ENCODE data around the gene TOMM34. TPM values are rescaled to one million over a fixed set of nuclear protein-coding genes. Genes with fewer than 3 reads are reported as not detected.

The TOMM34 gene
- total RNA-seq, 1 experiment from 2014 or later, result 30.6 TPM

- H3K36me3 ChIP-seq (ENCODE audit: control insufficient read depth, insufficient read depth, low read length), result peaks cover 10% of the 10 kb centered on the region
- POLR2A ChIA-PET, result interaction anchor here (0.6 kb wide), 1 partner anchor 44 kb away, joined by 4 read pairs; no protein-coding TSS in a partner anchor
- no peaks in the 10 kb centered on the region for H3K9me3 ChIP-seq (ENCODE audit: control insufficient read depth, insufficient read depth, low read depth, low read length)
- in situ Hi-C loops (cut with HindIII; ENCODE audit: low pct_unique_long_range_greater_than_20kb, low sequenced_read_pairs) (no loop called here), intact Hi-C loops (cut with micrococcal nuclease; ENCODE audit: unreplicated experiment) (no loop called here)
- no TSS peak for BruUV-seq (replicated peaks)
- H3K4me3 ChIP-seq (ENCODE audit: low read depth in 2 of 2, low read length in 2 of 2), result no peak overlapping the region
- CTCF ChIA-PET, result no interaction called here
- H3K4me1 ChIP-seq (ENCODE audit: control insufficient read depth, insufficient read depth, low read length), result no peaks in the 10 kb centered on the region
- TF ChIP-seq POLR2AphosphoS5 (IDR thresholded peaks at IDR 0.05; ENCODE audit: low read depth, low read length) (no peak), REST (IDR thresholded peaks at IDR 0.05; ENCODE audit: insufficient read depth in 1 of 2, low read depth in 2 of 2, low read length in 1 of 2) (no peak), SIN3A (IDR thresholded peaks at IDR 0.05; ENCODE audit: borderline replicate concordance, insufficient read depth, low read depth, low read length) (no peak), TCF7L2 (IDR thresholded peaks at IDR 0.05; ENCODE audit: low read depth, low read length) (no peak)
- TF ChIP-seq, protein P1, sequence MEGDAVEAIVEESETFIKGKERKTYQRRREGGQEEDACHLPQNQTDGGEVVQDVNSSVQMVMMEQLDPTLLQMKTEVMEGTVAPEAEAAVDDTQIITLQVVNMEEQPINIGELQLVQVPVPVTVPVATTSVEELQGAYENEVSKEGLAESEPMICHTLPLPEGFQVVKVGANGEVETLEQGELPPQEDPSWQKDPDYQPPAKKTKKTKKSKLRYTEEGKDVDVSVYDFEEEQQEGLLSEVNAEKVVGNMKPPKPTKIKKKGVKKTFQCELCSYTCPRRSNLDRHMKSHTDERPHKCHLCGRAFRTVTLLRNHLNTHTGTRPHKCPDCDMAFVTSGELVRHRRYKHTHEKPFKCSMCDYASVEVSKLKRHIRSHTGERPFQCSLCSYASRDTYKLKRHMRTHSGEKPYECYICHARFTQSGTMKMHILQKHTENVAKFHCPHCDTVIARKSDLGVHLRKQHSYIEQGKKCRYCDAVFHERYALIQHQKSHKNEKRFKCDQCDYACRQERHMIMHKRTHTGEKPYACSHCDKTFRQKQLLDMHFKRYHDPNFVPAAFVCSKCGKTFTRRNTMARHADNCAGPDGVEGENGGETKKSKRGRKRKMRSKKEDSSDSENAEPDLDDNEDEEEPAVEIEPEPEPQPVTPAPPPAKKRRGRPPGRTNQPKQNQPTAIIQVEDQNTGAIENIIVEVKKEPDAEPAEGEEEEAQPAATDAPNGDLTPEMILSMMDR (IDR thresholded peaks at IDR 0.05), result no peak
- DNase-seq (ENCODE audit: low read depth, low spot score), result no peak
- H3K27ac ChIP-seq (ENCODE audit: low read length), result no peak overlapping the region
- H3K27me3 ChIP-seq (ENCODE audit: control insufficient read depth, insufficient read depth, low read length), result no peaks in the 10 kb centered on the region
- ATAC-seq, result no peak
These were observed 21.7 kb upstream of the TOMM34 start for GRCh38 chr20:44981736-44982406.

DNA sequence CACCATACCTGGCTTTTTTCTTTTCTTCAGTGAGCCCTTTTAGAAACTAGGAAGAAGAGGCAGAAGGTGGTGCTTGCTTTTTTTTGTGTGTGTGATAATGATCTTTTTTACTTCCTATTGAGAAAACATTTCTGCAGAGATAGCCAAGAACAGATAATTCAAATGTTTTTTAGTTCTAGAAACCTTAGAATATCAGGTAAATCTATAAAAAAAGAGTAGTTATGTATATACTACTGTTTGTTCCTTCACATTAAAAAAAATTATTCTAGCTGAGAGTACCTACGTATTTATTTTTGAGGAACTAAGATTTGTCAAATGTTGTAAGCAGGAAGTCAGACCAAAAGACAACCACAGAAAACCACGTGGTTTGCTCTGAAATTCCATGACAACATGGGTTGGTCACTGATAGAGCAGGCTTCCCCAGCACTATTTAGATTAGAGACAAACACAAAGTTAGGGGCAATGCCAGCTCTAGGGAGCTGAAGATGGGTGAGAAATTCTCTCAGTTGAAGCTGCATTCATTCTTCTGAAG lies 19.0 kb upstream of the TOMM34 start:
- Histone ChIP-seq H3K9me3 (ENCODE audit: control insufficient read depth, insufficient read depth, low read depth, low read length) (no peaks in the 10 kb centered on the region), H3K4me1 (ENCODE audit: control insufficient read depth, insufficient read depth, low read length) (no peaks in the 10 kb centered on the region), H3K27me3 (ENCODE audit: control insufficient read depth, insufficient read depth, low read length) (no peaks in the 10 kb centered on the region), H3K27ac (ENCODE audit: low read length) (no peak overlapping the region), H3K36me3 (ENCODE audit: control insufficient read depth, insufficient read depth, low read length) (peaks cover 18% of the 10 kb centered on the region; the same call in 1 of the 2 replicates), H3K4me3 (ENCODE audit: low read depth in 2 of 2, low read length in 2 of 2) (no peak overlapping the region)
- no TSS peak for BruUV-seq (replicated peaks)
- DNase-seq (ENCODE audit: low read depth, low spot score), result no peak
- ChIA-PET POLR2A (no interaction called here), CTCF (interaction anchor here (0.6 kb wide), 1 partner anchor 70 kb away, joined by 3 read pairs; no protein-coding TSS in a partner anchor)
- intact Hi-C loops (cut with micrococcal nuclease; ENCODE audit: unreplicated experiment), result no loop called here
- in situ Hi-C loops (cut with HindIII; ENCODE audit: low pct_unique_long_range_greater_than_20kb, low sequenced_read_pairs), result no loop called here
- ATAC-seq, result no peak
- no peak for TF ChIP-seq TCF7L2 (IDR thresholded peaks at IDR 0.05; ENCODE audit: low read depth, low read length)

- TF ChIP-seq REST (IDR thresholded peaks at IDR 0.05; ENCODE audit: insufficient read depth in 1 of 2, low read depth in 2 of 2, low read length in 1 of 2), result no peak
- TF ChIP-seq TCF7L2 (IDR thresholded peaks at IDR 0.05; ENCODE audit: low read depth, low read length), result no peak
- TF ChIP-seq POLR2AphosphoS5 (IDR thresholded peaks at IDR 0.05; ENCODE audit: low read depth, low read length), result no peak
- TF ChIP-seq SIN3A (IDR thresholded peaks at IDR 0.05; ENCODE audit: borderline replicate concordance, insufficient read depth, low read depth, low read length), result no peak
- TF ChIP-seq, protein P1 (IDR thresholded peaks at IDR 0.05), result no peak
- peaks cover 31% of the 10 kb centered on the region for H3K36me3 ChIP-seq (ENCODE audit: control insufficient read depth, insufficient read depth, low read length)
- H3K9me3 ChIP-seq (ENCODE audit: control insufficient read depth, insufficient read depth, low read depth, low read length), result no peaks in the 10 kb centered on the region
- no peak for DNase-seq (ENCODE audit: low read depth, low spot score)
- H3K27me3 ChIP-seq (ENCODE audit: control insufficient read depth, insufficient read depth, low read length), result no peaks in the 10 kb centered on the region
- no peak for ATAC-seq
- intact Hi-C loops (cut with micrococcal nuclease; ENCODE audit: unreplicated experiment), result no loop called here
- ChIA-PET CTCF (no interaction called here), POLR2A (no interaction called here)
- in situ Hi-C loops (cut with HindIII; ENCODE audit: low pct_unique_long_range_greater_than_20kb, low sequenced_read_pairs), result no loop called here
- no peaks in the 10 kb centered on the region for H3K4me1 ChIP-seq (ENCODE audit: control insufficient read depth, insufficient read depth, low read length)
- no peak overlapping the region for H3K4me3 ChIP-seq (ENCODE audit: low read depth in 2 of 2, low read length in 2 of 2)
- BruUV-seq (replicated peaks), result no TSS peak
- no peak overlapping the region for H3K27ac ChIP-seq (ENCODE audit: low read length)
These were observed 16.5 kb upstream of the TOMM34 start for GRCh38 chr20:44976698-44977097.

All from Panc1 (cell line).